HepG2 (cell line): ENCODE results near the gene CCND1. TPM values are rescaled to one million over a fixed set of nuclear protein-coding genes. Genes with fewer than 3 reads are reported as not detected.

Source experiments
- ARID5B ChIP-seq: IDR thresholded peaks from 2 replicates; pipeline ENCODE4 v1.4.0; 2020; ENCODE audit warnings: mild to moderate bottlenecking, missing genetic modification reagents
- GLMP ChIP-seq: sonication (generic); formaldehyde crosslinking; IDR thresholded peaks from 2 replicates; pipeline ENCODE4 v1.9.0; 2021; ENCODE audit warnings: missing genetic modification reagents, mild to moderate bottlenecking, borderline replicate concordance
- NFYB ChIP-seq: sonication (generic); formaldehyde crosslinking; IDR thresholded peaks from 2 replicates; pipeline ENCODE4 v1.4.0; 2020; ENCODE audit warnings: missing genetic modification reagents
- RORA ChIP-seq: sonication (generic); formaldehyde crosslinking; IDR thresholded peaks from 2 replicates; pipeline ENCODE4 v1.5.0; 2020; ENCODE audit warnings: mild to moderate bottlenecking, missing genetic modification reagents, moderate library complexity
- SP1 ChIP-seq, 2 experiments: fragments of 450-650 bp in 1 of 2; sonication (generic) in 1 of 2; formaldehyde crosslinking in 1 of 2; IDR thresholded peaks; 2 replicates each; pipeline versions ENCODE4 v1.4.0 to v1.6.1; 2016 to 2020; ENCODE audit warnings: missing genetic modification reagents in 1 of 2
- THAP7 ChIP-seq: sonication (generic); formaldehyde crosslinking; IDR thresholded peaks from 2 replicates; pipeline ENCODE4 v1.8.1; 2023; ENCODE audit warnings: mild to moderate bottlenecking, missing genetic modification reagents
- THRA ChIP-seq: sonication (generic); formaldehyde crosslinking; IDR thresholded peaks from 2 replicates; pipeline ENCODE4 v1.4.0; 2020; ENCODE audit warnings: missing genetic modification reagents, borderline replicate concordance
- TSC22D2 ChIP-seq: sonication (generic); formaldehyde crosslinking; IDR thresholded peaks from 2 replicates; pipeline ENCODE4 v1.5.1; 2020; ENCODE audit warnings: missing genetic modification reagents, mild to moderate bottlenecking, borderline replicate concordance
- ZFX ChIP-seq: sonication (generic); formaldehyde crosslinking; IDR thresholded peaks from 2 replicates; pipeline ENCODE4 v1.4.0; 2020; ENCODE audit warnings: mild to moderate bottlenecking, low read depth, missing genetic modification reagents, moderate library complexity
- ZNF318 ChIP-seq: sonication (generic); formaldehyde crosslinking; IDR thresholded peaks from 2 replicates; pipeline ENCODE4 v1.4.0; 2020; ENCODE audit warnings: mild to moderate bottlenecking, missing genetic modification reagents
- ZNF569 ChIP-seq: sonication (generic); formaldehyde crosslinking; IDR thresholded peaks from 2 replicates; pipeline ENCODE4 v1.5.0; 2020; ENCODE audit warnings: mild to moderate bottlenecking, missing genetic modification reagents, moderate library complexity, borderline replicate concordance
- polyA plus RNA-seq, 8 experiments: library from polyadenylated mRNA; depleted of rRNA in 3 of 8; stranded (reverse) in 7 of 8; unstranded in 1 of 8; fragments of >200 nt; fragmentation: Illumina TruSeq in 4 of 8; extraction: Trizol in 4 of 8; gene quantifications; 2 replicates each; pipeline versions ENCODE4 v1.2.1 to v1.2.3, GENCODE V29; 2011 to 2016; ENCODE audit warnings: low read depth in 4 of 8, missing spikeins in 1 of 8, mixed read lengths in 1 of 8; ENCODE audit not compliant: insufficient read depth in 1 of 8
- total RNA-seq, 5 experiments: library from RNA; depleted of rRNA; stranded (reverse); fragments of >200 nt; fragmentation: Illumina TruSeq; extraction: Trizol; gene quantifications; 2 replicates each; pipeline ENCODE4 v1.2.3, GENCODE V29; 2016; ENCODE audit warnings: low read depth in 1 of 5

The CCND1 gene
- total and polyA plus RNA-seq, 2 of the 13 experiments (the other 11 are each of a cell fraction or from before 2014, with no cell fraction given): 107 to 136 TPM

- TF ChIP-seq SP1 (IDR thresholded peaks at IDR 0.05): no peak
- 0 out of 2 replicates have a peak, but pooled peaks have one; percentile 26 for TF ChIP-seq SP1 (CRISPR knock-in tag; IDR thresholded peaks at IDR 0.05)
- TF ChIP-seq ARID5B (CRISPR knock-in tag): peak; percentile 94
- peak; percentile 83; the same call in 1 of the 2 replicates for TF ChIP-seq THRA (CRISPR knock-in tag)
- peak; percentile 71; the same call in 1 of the 2 replicates for TF ChIP-seq TSC22D2 (CRISPR knock-in tag)
- TF ChIP-seq ZFX: peak; percentile 95
- TF ChIP-seq RORA: no peak
- TF ChIP-seq ZNF569 (CRISPR knock-in tag): no peak
- no peak; the same call in 1 of the 2 replicates for TF ChIP-seq THAP7 (CRISPR knock-in tag)
- no peak for TF ChIP-seq NFYB (CRISPR knock-in tag)
- no peak for TF ChIP-seq GLMP (CRISPR knock-in tag)
- TF ChIP-seq ZNF318: peak; percentile 66
These were observed 17.1 kb downstream of the CCND1 start (continued) for GRCh38 chr11:69657911-69658625.
